SK-N-SH (cell line): ENCODE measurements around the gene ANKMY2. TPM values are rescaled to one million over a fixed set of nuclear protein-coding genes. Genes with fewer than 3 reads are reported as not detected.

Experiments used
- CTCF ChIA-PET: fragments of 300-600, 350-600 bp; formaldehyde crosslinking; extraction: SDS; loops from one replicate; lab custom pipeline; 2021; lab: Yijun Ruan, JAX
- POLR2A ChIA-PET: fragments of 350-600 bp; sonication (Branson Sonifier 250); formaldehyde crosslinking; extraction: SDS; loops from one replicate; lab custom pipeline; 2020; ENCODE audit warnings: antibody characterized with exemption, inconsistent platforms; lab: Yijun Ruan, JAX
- DNase-seq: peaks from one replicate; pipeline ENCODE4 v3.0.0; 2012
- H2AFZ ChIP-seq: fragments of 200-600 bp; sonication (generic); 2 replicates; pipeline ENCODE4 v1.8.1; 2016; ENCODE audit warnings: antibody characterized with exemption, mild to moderate bottlenecking, low read depth
- H3F3A ChIP-seq: fragments of 200-600 bp; sonication (generic); replicated peaks from 2 replicates; pipeline ENCODE3; 2016; ENCODE audit warnings: antibody characterized with exemption, mild to moderate bottlenecking; ENCODE audit not compliant: insufficient read depth
- H3K27ac ChIP-seq, 2 experiments: fragments of 200-500 bp in 1 of 2; fragments of 200-600 bp in 1 of 2; sonication (Bioruptor generic) in 1 of 2; sonication (generic), shearing (Covaris generic) in 1 of 2; 2 replicates each; pipeline versions ENCODE4 v1.5.1 to v1.6.1; 2014 to 2016; ENCODE audit warnings: low read depth in 2 of 2, inconsistent platforms in 1 of 2, low read length in 1 of 2, mild to moderate bottlenecking in 1 of 2, mixed read lengths in 1 of 2
- H3K27me3 ChIP-seq: fragments of 200-600 bp; sonication (generic), shearing (Covaris generic); 2 replicates; pipeline ENCODE4 v1.6.1; 2016; ENCODE audit warnings: mixed run types; ENCODE audit not compliant: insufficient read depth
- H3K36me3 ChIP-seq, 2 experiments: fragments of 200-500 bp in 1 of 2; fragments of 200-600 bp in 1 of 2; sonication (Bioruptor generic) in 1 of 2; sonication (generic) in 1 of 2; replicated peaks in 1 of 2; 2 replicates each; pipeline versions ENCODE3 to v1.5.1; 2014 to 2016; ENCODE audit warnings: low read length in 1 of 2, mild to moderate bottlenecking in 1 of 2; ENCODE audit not compliant: insufficient read depth in 2 of 2, control insufficient read depth in 1 of 2
- H3K4me1 ChIP-seq, 2 experiments: fragments of 200-500 bp in 1 of 2; fragments of 200-600 bp in 1 of 2; sonication (Bioruptor generic) in 1 of 2; sonication (generic), shearing (Covaris generic) in 1 of 2; 2 replicates each; pipeline versions ENCODE4 v1.5.1 to v1.6.1; 2014 to 2016; ENCODE audit warnings: low read depth in 1 of 2, low read length in 1 of 2, mixed run types in 1 of 2; ENCODE audit not compliant: insufficient read depth in 2 of 2, control insufficient read depth in 1 of 2
- H3K4me2 ChIP-seq: fragments of 200-600 bp; sonication (generic), shearing (Covaris generic); 2 replicates; pipeline ENCODE4 v1.6.1; 2017; ENCODE audit warnings: mixed run types
- H3K4me3 ChIP-seq, 2 experiments: fragments of 200-500 bp in 1 of 2; fragments of 200-600 bp in 1 of 2; sonication (Bioruptor generic) in 1 of 2; sonication (generic), shearing (Covaris generic) in 1 of 2; 2 replicates each; pipeline versions ENCODE4 v1.5.1 to v1.8.1; 2014 to 2016; ENCODE audit warnings: low read depth in 2 of 2, inconsistent platforms in 1 of 2, low read length in 1 of 2, mild to moderate bottlenecking in 1 of 2, mixed read lengths in 1 of 2, moderate library complexity in 1 of 2
- H3K79me2 ChIP-seq: fragments of 200-600 bp; sonication (generic); 2 replicates; pipeline ENCODE4 v1.8.1; 2017; ENCODE audit warnings: mild to moderate bottlenecking; ENCODE audit not compliant: insufficient read depth
- H3K9ac ChIP-seq: fragments of 200-600 bp; sonication (generic); 2 replicates; pipeline ENCODE4 v1.6.1; 2017; ENCODE audit warnings: mixed run types
- H3K9me2 ChIP-seq: fragments of 200-600 bp; sonication (generic); 2 replicates; pipeline ENCODE4 v1.6.1; 2017; ENCODE audit warnings: mixed run types
- H3K9me3 ChIP-seq: fragments of 200-600 bp; sonication (generic); 2 replicates; pipeline ENCODE4 v1.6.1; 2017; ENCODE audit warnings: mixed run types, mild to moderate bottlenecking, moderate library complexity
- H4K20me1 ChIP-seq: fragments of 200-600 bp; sonication (generic); 2 replicates; pipeline ENCODE4 v1.6.1; 2017; ENCODE audit warnings: mild to moderate bottlenecking, mixed run types; ENCODE audit not compliant: insufficient read depth
- CHD2 ChIP-seq: fragments of 150-350 bp; IDR thresholded peaks from 2 replicates; pipeline ENCODE4 v1.6.1; 2018; ENCODE audit warnings: low read length; ENCODE audit not compliant: partially characterized antibody
- CTCF ChIP-seq: fragments of 200-600 bp; sonication (generic); IDR thresholded peaks from 2 replicates; pipeline ENCODE4 v1.6.1; 2017; ENCODE audit warnings: antibody characterized with exemption, mild to moderate bottlenecking, moderate library complexity
- ELF1 ChIP-seq: IDR thresholded peaks from 2 replicates; pipeline ENCODE4 v1.4.0; 2012
- EZH2phosphoT487 ChIP-seq: fragments of 200-600 bp; sonication (generic); IDR thresholded peaks from 2 replicates; pipeline ENCODE4 v1.6.1; 2017; ENCODE audit warnings: low read depth, mixed run types, mild to moderate bottlenecking, antibody characterized with exemption, moderate library complexity, borderline replicate concordance
- FOSL2 ChIP-seq: IDR thresholded peaks from 2 replicates; pipeline ENCODE4 v1.4.0; 2012; ENCODE audit warnings: low read depth, mild to moderate bottlenecking, moderate library complexity, borderline replicate concordance
- FOXJ3 ChIP-seq: sonication (generic); formaldehyde crosslinking; IDR thresholded peaks from 2 replicates; pipeline ENCODE4 v1.5.1; 2020; ENCODE audit warnings: mild to moderate bottlenecking, missing genetic modification reagents
- GABPA ChIP-seq: IDR thresholded peaks from 2 replicates; pipeline ENCODE4 v1.4.0; 2012; ENCODE audit warnings: low read depth, mild to moderate bottlenecking
- GATA2 ChIP-seq: sonication (generic); formaldehyde crosslinking; IDR thresholded peaks from 2 replicates; pipeline ENCODE4 v1.5.0; 2020; ENCODE audit warnings: mild to moderate bottlenecking, missing genetic modification reagents
- MAX ChIP-seq: IDR thresholded peaks from 2 replicates; pipeline ENCODE4 v1.4.0; 2012; ENCODE audit warnings: low read depth
- MXI1 ChIP-seq: IDR thresholded peaks from 2 replicates; pipeline ENCODE4 v1.6.1; 2012; ENCODE audit warnings: mild to moderate bottlenecking, low read depth, low read length, improper control_type of control experiment
- PBX3 ChIP-seq: IDR thresholded peaks from 2 replicates; pipeline ENCODE4; 2012
- POLR2AphosphoS5 ChIP-seq: IDR thresholded peaks from 2 replicates; pipeline ENCODE4 v1.6.1; 2012; ENCODE audit warnings: low read depth, low read length
- RAD21 ChIP-seq: IDR thresholded peaks from 2 replicates; pipeline ENCODE4 v1.6.1; 2012; ENCODE audit warnings: mild to moderate bottlenecking, low read length
- RCOR1 ChIP-seq: fragments of 150-350 bp; IDR thresholded peaks from 2 replicates; pipeline ENCODE4 v1.6.1; 2017; ENCODE audit warnings: antibody characterized with exemption, low read length
- RFX5 ChIP-seq: IDR thresholded peaks from 2 replicates; pipeline ENCODE4 v1.6.1; 2012; ENCODE audit warnings: mild to moderate bottlenecking, improper control_type of control experiment, low read length
- RXRA ChIP-seq: IDR thresholded peaks from 2 replicates; pipeline ENCODE4 v1.4.0; 2012; ENCODE audit warnings: low read depth, mild to moderate bottlenecking, borderline replicate concordance
- TAF1 ChIP-seq: IDR thresholded peaks from 2 replicates; pipeline ENCODE4 v1.6.1; 2012; ENCODE audit warnings: low read depth, mild to moderate bottlenecking, low read length, moderate library complexity, borderline replicate concordance
- TCF12 ChIP-seq: IDR thresholded peaks from 2 replicates; pipeline ENCODE4 v1.4.0; 2012
- TEAD4 ChIP-seq: IDR thresholded peaks from 2 replicates; pipeline ENCODE4 v1.4.0; 2012; ENCODE audit warnings: mild to moderate bottlenecking, borderline replicate concordance; ENCODE audit not compliant: insufficient read depth
- YY1 ChIP-seq: IDR thresholded peaks from 2 replicates; pipeline ENCODE4 v1.4.0; 2012; ENCODE audit warnings: low read depth, mild to moderate bottlenecking
- ZBTB33 ChIP-seq: IDR thresholded peaks from 2 replicates; pipeline ENCODE4 v1.4.0; 2012; ENCODE audit warnings: low read depth, borderline replicate concordance
- WGBS: methylation state at CpG from one replicate; pipeline ENCODE4 v1.1.6; 2017; ENCODE audit warnings: low lambda C conversion rate; 5-methylcytosine and 5-hydroxymethylcytosine counted together
- polyA plus RNA-seq, 3 experiments: library from polyadenylated mRNA; depleted of rRNA; stranded (reverse); fragments of >200 nt; gene quantifications; 2 replicates each; pipeline ENCODE4 v1.2.3, GENCODE V29; 2012

The ANKMY2 gene
- polyA plus RNA-seq, 1 of the 3 experiments (the other 2 are of a cell fraction) = 15.8 TPM

GRCh38 chr7:16693601-16694318 lies 48.2 kb upstream of the ANKMY2 start:
- Histone ChIP-seq H3K27ac (no peak overlapping the region), H3F3A (peaks cover 16% of the 10 kb centered on the region), H2AFZ (no peak overlapping the region), H4K20me1 (no peaks in the 10 kb centered on the region), H3K79me2 (no peaks in the 10 kb centered on the region), H3K9me2 (no peaks in the 10 kb centered on the region), H3K27me3 (no peaks in the 10 kb centered on the region), H3K9ac (no peak overlapping the region), H3K4me3 (no peak overlapping the region), H3K9me3 (no peaks in the 10 kb centered on the region), H3K4me1 (peaks cover 0 to 20% of the 10 kb centered on the region in 2 experiments; a peak in 1 of 4 replicates), H3K4me2 (no peak overlapping the region), H3K36me3 (peaks cover 55 to 78% of the 10 kb centered on the region in 2 experiments)
- TF ChIP-seq TAF1 (no peak), FOSL2 (no peak), RCOR1 (no peak), CHD2 (no peak)
- 100% methylated on average over 2 of the region's 2 CpGs for WGBS
- DNase-seq = no peak
- ChIA-PET POLR2A (no interaction called here), CTCF (interaction anchor here (1.6 to 3.5 kb wide), 5 partner anchors 11 to 227 kb away, joined by 4 to 34 read pairs (median 17); no protein-coding TSS in a partner anchor)

- no peaks in the 10 kb centered on the region for H3K9me3 ChIP-seq
- DNase-seq = no peak
- H3K36me3 ChIP-seq = peaks cover 49 to 69% of the 10 kb centered on the region in 2 experiments
- H3K4me3 ChIP-seq = no peak overlapping the region
- H3K27ac ChIP-seq = no peak overlapping the region
- no peaks in the 10 kb centered on the region for H4K20me1 ChIP-seq
- TF ChIP-seq ZBTB33 = no peak
- no peak for TF ChIP-seq MAX
- TF ChIP-seq MXI1 = no peak
- TF ChIP-seq EZH2phosphoT487 = no peak
- TF ChIP-seq RFX5 = no peak
- TF ChIP-seq CHD2 = no peak
- no peak for TF ChIP-seq FOXJ3 (CRISPR knock-in tag)
- no peak for TF ChIP-seq GATA2
- no peak for TF ChIP-seq RAD21
- TF ChIP-seq YY1 = no peak
- TF ChIP-seq POLR2AphosphoS5 = no peak
- TF ChIP-seq ELF1 = no peak
- no peak for TF ChIP-seq GABPA
- TF ChIP-seq TEAD4 = no peak
- no peak for TF ChIP-seq RXRA
- no peak for TF ChIP-seq PBX3
- no peak for TF ChIP-seq TCF12
- no peak for TF ChIP-seq TAF1
- no peak for TF ChIP-seq CTCF
- no peak overlapping the region for H2AFZ ChIP-seq
- ChIA-PET POLR2A (no interaction called here), CTCF (interaction anchor here (0.9 to 1.7 kb wide), 4 partner anchors 12 to 249 kb away, joined by 3 to 6 read pairs (median 4); no protein-coding TSS in a partner anchor)
- H3K4me1 ChIP-seq = no peaks in the 10 kb centered on the region; a peak in 1 of 4 replicates
- H3K9ac ChIP-seq = no peak overlapping the region
- H3K4me2 ChIP-seq = no peak overlapping the region
- WGBS = 86% methylated on average over 4 of the region's 4 CpGs
- no peaks in the 10 kb centered on the region for H3K27me3 ChIP-seq
- peaks cover 14% of the 10 kb centered on the region for H3F3A ChIP-seq
- no peaks in the 10 kb centered on the region for H3K79me2 ChIP-seq
- H3K9me2 ChIP-seq = no peaks in the 10 kb centered on the region
These were observed 45.7 kb upstream of the ANKMY2 start for GRCh38 chr7:16691241-16691640.
